HG03139 (cell line): Measurements from ENCODE around the gene PRKCB.

Experiments used
- ATAC-seq: cut with Tn5 transposase; IDR thresholded peaks from one replicate; pipeline ENCODE4 v1.9.1; 2021; ENCODE audit not compliant: unreplicated experiment

PRKCB gene

DNA sequence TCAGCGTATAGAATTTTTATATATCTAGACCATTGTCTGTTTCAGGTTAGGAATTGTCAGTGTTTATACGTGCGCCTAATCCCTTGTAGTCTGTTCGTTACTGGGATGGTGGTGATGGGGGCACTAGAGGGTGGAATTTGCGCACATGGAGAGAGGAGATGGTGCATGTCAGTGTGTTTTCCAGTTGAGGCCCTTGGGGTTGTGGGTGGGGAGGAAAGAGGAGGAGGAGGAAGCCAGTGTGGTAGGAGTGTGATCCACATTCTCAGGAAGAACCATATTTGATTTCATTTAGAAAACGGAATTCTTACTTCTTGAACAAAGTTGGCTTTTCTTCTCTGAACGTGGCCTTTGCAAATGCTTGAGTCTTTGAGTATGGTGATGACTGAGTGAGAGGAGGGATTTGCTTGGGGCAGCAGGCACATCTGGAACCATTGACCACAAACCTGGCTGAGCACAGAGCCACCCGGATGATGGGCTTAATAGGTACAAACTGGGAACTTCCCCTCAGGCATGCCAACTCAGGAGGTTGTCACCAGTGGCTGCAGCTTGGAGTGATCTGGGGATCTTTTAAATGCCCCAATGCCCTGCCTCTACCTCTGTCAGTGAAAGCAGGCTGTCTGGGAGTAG lies 98.9 kb downstream of the PRKCB start:
- ATAC-seq = no peak

DNA sequence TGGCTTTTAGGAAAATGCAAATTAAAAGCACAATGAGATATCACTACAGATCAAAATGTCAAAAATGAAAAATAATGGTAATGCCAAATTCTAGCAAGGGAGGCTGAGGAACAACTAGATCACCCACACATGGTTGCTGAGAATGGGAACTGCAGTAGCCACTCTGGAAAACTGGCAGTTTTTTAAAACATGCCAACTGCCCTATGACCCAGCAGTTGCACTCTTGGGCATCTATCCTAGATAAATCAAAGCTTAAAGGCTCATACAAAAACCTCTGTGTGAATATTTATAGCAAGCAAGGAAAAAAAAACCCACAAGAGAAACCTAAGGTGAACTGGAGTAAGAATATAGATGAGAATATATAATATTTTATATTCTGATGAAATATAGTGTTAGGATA lies 104.3 kb downstream of the PRKCB start:
- ATAC-seq = no peak

GRCh38 chr16:23941025-23941424 lies 105.2 kb downstream of the PRKCB start:
- ATAC-seq = no peak

- ATAC-seq = no peak
Measured at GRCh38 chr16:23941963-23942564, 106.3 kb downstream of the PRKCB start.

GRCh38 chr16:23943604-23944003 lies 107.8 kb downstream of the PRKCB start:
- ATAC-seq = no peak

DNA sequence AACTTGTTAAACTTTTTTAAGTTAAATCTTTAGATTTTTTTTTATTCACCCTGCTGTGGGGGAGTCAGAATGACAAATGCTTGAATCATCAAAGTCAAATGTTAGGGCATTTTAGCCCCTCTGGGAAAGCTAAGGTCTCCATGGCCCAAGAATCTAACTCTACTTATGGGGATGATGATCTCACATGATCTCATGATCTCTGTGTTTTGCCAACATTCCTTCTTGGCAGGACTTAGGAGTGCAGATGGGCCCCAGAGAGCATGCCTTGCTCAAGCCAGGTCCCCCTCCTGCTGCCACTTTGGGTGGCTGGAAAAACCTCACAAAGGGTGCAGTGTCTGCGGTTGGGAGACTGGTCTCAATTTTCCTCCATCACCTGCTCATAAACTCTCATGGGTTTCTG lies 108.6 kb downstream of the PRKCB start:
- ATAC-seq = no peak

GRCh38 chr16:23945243-23945642 lies 109.5 kb downstream of the PRKCB start:
- ATAC-seq = no peak

DNA sequence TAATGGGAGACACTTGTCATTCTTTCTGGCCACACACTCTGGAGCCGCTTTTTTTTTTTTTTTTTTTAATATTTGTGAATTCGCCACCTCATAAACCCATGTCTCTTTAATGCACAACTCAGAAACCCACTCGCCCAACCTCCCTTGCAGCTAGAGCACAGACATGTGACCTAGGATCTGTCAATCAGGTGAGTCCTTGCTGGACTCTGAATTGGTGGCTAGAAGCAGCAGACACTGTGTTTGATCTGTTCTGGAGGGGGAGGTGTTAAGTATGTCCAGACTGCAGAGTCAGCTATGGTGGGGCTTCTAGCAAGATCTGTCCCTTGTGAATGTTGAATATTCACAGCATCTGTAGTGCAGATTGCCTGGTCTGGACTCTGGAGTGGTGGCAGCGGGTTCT lies 112.1 kb downstream of the PRKCB start:
- no peak for ATAC-seq

- ATAC-seq = no peak
Measured at GRCh38 chr16:23948949-23949411, 113.2 kb downstream of the PRKCB start.

GRCh38 chr16:23949630-23950290 lies 114.0 kb downstream of the PRKCB start:
- ATAC-seq = no peak

GRCh38 chr16:23950291-23950894 lies 114.6 kb downstream of the PRKCB start:
- ATAC-seq = no peak

DNA sequence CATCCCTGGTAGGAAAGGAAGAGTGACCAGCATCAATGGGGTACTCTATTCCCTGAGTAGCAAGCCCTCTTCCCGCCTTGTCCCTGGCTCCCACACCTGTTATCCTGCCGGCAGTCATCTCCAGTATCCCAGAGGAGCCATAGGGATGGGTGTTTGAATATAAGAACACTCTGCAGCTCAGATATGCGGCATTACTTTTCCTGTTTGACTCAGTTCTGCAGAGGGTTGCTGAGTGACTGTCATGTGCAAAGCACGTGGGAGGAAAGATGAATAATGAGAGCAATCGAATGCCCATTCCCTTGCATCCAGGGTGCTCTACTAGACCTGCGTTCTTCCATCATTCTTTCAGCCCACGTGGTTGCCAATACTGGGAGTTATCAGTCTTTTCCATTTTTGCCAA lies 115.1 kb downstream of the PRKCB start:
- ATAC-seq = no peak

- ATAC-seq = no peak
Measured at GRCh38 chr16:23952128-23952970, 116.6 kb downstream of the PRKCB start.

DNA sequence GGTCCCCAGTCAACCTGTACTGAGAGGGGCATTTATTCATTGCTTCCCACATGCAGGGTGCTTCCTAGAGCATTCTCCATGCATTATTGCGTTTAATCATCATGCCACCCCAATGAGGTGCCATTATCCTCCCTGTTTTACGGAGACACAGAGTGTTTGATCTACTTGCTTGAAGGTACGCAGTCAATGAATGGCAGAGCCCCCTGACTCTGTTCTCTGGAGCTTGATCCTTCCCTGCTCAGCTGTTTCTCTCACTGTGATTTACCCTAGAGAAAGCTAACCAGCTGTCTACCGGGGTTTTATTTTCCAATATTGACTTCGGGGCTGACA lies 117.2 kb downstream of the PRKCB start:
- ATAC-seq = no peak

- ATAC-seq = no peak
Measured at GRCh38 chr16:23953476-23953875, 117.7 kb downstream of the PRKCB start.

DNA sequence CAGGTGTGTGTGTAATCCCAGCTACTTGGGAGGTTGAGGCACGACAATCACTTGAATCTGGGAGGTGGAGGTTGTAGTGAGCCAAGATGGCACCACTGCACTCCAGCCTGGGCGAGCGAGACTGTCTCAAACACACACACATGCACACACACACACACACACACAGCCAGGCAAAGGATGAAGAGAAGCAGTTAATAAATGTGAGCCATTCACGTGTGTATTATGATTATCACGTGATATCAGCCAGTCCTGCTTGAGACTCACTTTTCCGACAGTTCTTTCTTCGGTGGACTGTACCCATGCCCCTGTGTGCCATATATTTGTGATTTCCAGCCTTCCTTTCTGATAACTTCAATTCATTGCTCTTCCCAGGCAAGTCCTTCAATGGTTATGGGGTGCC lies 119.3 kb downstream of the PRKCB start:
- ATAC-seq = no peak

- no peak for ATAC-seq
Measured at GRCh38 chr16:23957287-23957686, 121.5 kb downstream of the PRKCB start.

DNA sequence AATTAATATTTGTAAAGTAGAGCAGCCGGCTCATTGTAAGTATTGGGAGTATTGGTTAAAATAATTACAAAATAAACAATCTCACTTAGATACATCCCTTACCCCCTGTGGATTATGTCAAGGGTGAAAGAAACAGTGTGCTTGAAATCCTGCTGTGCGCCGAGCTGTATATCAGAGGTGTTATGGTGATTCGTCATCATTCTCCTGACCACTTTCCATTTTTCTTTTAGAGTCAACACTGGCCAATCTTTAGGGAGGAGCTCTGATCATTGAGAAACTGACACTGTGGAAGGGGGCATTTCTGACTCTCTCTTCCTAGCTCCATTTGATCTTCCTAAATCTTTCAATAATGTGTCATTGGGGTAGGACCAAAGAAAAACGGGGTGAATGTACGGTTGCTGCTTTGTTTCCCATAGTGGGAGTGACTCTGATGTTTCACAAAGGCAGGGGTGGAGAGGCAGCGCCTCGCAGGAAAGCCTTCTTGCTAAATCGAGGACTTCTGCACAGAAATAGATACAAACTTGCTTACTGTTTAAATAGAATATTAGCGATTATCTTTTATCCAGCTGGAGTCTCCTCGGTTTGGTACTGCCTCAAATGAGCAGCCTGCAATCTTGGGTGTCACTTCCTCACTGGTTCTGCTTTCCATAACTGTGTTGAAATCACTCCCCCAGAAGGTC lies 123.4 kb downstream of the PRKCB start:
- ATAC-seq = no peak

DNA sequence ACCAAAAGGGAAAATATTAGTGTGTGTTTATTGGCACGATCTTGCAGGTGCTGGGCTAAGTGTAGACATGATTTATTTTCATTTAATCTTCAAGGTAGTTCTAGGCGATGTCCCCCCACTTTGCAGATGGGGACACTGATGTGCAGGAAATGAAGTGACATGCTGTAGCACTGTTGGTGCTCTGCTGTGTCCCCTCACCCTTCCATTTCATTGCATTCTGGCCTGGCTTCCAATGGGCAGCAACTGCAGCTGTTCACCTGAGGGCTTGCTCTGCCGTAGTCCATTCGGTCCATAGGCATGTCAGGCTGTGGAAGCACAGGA lies 123.9 kb downstream of the PRKCB start:
- ATAC-seq = no peak

GRCh38 chr16:23960081-23960885 lies 124.5 kb downstream of the PRKCB start:
- ATAC-seq = no peak
